Measurements from ENCODE around the gene CBLC.
A peak's percentile ranks its signal among the peaks of the same experiment; 100 is the strongest.
"Not testable (repeated sequence)": the region's sequence is repeated elsewhere in the genome, so short reads cannot be mapped to it uniquely, and the experiment has no call there.

CBLC gene

DNA sequence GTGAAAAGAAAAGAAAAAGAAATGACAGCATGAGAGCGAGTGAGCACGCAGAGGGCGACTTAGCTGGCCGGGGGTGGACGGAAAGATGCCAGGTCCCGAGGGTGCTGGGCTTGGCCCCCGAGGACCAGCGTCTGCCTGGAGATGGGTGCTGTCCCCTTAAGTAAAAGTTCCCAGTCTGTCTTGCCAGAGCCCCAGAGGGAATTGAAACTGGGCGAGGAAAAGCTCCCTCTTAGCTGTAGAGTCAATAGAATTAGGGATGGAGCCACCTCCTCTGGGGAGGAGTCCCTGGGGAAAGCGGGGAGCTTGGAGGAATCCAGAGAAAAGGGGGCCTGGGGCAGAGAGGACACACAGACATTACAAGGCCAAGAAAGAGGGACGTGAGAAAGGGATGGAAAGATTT, 44.5 kb downstream of the CBLC start:
- DNase-seq = no peak

DNA sequence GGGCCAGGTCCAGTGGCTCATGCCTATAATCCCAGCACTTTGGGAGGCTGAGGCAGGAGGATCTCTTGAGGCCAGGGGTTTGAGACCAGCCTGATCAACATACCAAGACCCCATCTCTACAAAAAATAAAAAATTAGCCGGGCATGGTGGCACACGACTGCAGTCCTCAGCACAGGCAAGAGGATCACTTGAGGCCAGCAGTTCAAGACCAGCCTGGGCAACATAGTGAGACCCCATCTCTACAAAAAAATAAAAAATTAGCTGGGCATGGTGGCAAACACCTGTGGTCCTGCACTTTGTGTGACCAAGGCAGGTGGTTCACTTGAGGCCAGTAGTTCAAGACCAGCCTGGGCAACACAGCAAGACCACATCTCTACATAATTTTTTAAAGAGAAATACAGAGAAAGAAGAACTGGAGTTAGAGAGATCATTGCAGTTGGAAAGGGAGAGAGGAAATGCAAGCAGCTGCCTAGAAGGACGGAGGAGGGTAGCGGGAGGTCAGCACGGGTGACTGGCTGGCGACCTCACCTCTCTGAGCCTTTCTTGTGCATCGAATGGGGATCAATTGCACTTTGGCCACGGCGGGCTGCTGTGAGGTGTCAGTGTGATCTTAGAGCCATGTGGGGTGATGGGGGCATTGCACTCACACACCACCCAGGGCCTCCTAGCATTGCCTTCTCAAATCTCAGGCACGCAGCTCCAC, 45.1 kb downstream of the CBLC start:
- no peak for DNase-seq

DNA sequence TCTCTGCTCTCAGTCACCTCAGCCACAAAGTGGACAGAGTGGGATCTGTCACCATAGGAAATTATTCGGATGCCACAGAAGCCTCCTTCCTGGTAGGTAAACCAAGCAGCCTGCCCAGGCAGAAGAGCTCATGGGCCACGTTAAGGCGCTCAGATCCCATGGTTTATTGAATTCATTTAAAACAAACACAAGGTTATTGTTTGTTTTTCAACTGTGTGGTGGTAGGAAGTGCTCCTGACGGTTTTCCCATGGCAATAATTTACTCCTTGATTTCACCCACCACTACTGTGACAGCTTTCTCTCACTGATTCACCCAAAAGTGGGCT, 45.6 kb downstream of the CBLC start:
- no peak for DNase-seq

- DNase-seq = no peak
Observed at GRCh38 chr19:44824761-44825160, 47.1 kb downstream of the CBLC start.

GRCh38 chr19:44832875-44833274, 55.2 kb downstream of the CBLC start:
- DNase-seq = not testable (repeated sequence)

- DNase-seq = not testable (repeated sequence)
Observed at GRCh38 chr19:44834399-44834798, 56.7 kb downstream of the CBLC start.

GRCh38 chr19:44839276-44839675, 61.6 kb downstream of the CBLC start:
- no peak for DNase-seq

DNA sequence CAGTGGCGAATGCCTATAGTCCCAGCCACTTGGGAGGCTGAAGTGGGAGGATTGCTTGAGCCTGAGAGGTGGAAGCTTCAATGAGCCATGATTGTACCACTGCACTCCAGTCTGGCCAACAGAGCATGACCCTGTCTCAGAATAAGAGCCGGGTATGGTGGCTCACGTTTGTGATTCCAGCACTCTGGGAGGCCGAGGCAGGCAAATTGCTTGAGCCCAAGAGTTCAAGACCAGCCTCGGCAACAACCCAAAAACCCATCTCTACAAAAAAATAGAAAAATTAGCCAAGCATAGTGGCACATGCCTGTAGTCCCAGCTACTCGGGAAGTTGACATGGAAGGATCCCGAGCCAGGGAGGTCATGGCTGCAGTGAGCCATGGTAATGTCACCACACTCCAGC, 63.1 kb downstream of the CBLC start:
- DNase-seq = no peak

DNA sequence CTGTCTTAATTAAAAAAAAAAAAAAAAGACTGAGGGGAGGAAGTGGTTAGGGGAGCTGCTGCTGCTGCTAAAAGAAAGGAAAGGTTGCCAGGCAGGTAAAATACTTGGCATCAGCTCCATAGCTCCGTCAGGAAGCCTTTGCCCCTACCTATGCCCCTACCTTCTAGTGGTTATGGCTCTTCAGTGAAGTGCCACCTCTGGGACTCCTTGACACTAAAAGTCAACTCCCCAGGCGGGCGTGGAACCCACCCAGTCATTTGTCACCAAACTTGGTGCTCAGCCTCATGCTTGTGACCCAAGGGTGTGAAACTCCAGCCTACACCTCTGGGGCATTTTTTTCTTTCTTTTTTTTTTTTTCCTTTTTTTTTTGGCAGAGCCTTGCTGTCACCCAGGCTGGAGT, 63.5 kb downstream of the CBLC start:
- no peak for DNase-seq

DNA sequence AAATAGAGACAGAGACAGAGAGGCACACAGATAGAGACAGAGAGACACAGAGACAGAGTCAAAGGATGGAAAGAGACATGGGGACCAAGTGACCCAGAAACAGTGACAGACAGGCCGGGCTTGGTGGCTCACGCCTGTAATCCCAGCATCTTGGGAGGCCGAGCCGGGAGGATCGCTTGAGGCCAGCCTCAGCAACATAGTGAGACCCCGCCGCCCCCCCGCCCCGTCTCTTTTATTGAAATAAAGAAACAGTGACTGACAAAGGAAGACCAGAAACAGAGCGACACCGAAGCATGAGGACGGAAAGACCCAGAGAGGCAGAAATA, 67.6 kb downstream of the CBLC start:
- no peak for DNase-seq

DNA sequence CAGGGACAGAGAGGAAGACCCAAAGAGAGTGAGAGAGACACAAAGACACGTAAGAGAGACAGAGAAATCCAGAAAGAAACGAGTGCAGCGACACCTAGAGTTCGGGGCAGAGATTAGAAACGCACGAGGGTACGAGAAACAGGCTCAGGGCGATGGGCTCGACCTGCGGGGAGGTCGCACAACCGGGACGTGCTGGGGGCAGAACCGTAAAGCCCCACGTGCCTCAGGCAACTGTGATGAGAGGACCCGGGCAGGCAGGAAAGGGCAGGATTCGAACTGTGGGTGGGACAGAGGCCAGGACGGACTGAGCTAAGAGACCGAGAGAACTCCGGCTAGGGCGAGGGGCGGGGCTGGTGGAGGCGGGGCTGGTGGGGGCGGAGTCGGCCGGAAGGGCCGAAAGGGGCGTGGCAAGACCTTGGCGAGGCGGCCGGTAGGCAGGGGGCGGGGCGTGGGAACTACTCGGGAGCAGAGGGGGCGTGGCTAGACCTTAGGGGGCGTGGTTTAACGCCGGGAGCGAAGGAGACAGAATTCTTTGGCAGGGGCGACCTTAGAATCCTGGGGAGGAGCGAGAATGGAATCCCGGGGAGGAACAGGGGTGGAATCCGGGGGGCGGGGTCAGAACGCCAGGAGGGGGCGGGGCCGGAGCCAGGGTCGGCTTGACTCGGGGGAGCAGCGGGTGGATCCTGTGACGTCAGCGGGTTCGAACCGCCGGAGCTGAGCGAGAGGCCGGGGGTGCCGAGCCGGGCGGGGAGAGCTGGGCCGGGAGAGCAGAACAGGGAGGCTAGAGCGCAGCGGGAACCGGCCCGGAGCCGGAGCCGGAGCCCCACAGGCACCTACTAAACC, 68.1 kb downstream of the CBLC start, which contains the start of gene NECTIN2:
TSS of gene NECTIN2 (plus strand) at position 686 of the 843 bp plus-strand sequence. CDS start 229 bp downstream, outside the sequence.
- DNase-seq = peak; percentile 82 to 99

- DNase-seq = no peak
Observed at GRCh38 chr19:44846455-44847143, 68.9 kb downstream of the CBLC start.

DNA sequence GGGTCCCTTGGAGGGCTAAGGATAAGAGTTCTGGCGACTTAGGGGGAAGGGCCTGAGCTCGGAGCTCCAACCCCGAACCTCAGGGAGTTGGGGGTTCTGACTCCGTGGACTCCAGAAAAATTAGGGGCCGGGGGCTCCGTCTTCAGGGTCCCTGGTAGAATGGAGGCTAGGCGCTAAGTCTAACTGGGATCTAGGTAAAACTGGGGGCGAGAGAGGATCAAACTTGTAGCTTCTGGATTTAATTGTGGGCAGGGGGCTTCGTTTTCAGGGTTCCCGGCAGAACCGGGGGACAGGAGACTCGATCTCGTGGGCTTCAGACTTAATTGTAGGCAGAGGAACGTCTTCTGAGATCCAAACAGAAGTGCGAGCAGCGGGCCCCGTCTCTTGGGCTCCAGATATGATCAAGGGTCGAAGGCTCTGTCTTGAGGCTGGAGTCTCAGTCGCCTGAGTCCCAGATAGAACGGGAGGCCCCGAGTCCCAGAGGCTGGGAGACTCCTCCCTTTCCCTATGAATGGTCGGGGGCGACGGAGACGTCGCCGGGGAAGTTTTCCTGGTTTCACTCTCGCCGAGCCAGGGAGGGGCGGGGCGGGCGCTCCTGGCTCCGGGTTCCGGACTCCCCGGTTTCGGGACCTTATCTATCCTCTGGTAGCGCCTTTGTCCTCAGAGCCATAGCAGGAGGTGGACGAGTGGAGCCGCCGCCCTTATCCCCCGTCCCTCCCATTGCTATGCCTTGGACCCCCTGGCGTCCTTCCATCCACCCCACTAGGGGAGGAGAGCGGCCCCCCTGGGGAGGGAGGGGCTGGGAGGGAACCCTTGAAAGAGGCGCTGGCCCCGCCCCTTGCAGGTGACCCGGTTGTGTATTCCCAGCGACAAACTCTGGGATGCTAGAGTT, 69.7 kb downstream of the CBLC start:
- no peak for DNase-seq

DNA sequence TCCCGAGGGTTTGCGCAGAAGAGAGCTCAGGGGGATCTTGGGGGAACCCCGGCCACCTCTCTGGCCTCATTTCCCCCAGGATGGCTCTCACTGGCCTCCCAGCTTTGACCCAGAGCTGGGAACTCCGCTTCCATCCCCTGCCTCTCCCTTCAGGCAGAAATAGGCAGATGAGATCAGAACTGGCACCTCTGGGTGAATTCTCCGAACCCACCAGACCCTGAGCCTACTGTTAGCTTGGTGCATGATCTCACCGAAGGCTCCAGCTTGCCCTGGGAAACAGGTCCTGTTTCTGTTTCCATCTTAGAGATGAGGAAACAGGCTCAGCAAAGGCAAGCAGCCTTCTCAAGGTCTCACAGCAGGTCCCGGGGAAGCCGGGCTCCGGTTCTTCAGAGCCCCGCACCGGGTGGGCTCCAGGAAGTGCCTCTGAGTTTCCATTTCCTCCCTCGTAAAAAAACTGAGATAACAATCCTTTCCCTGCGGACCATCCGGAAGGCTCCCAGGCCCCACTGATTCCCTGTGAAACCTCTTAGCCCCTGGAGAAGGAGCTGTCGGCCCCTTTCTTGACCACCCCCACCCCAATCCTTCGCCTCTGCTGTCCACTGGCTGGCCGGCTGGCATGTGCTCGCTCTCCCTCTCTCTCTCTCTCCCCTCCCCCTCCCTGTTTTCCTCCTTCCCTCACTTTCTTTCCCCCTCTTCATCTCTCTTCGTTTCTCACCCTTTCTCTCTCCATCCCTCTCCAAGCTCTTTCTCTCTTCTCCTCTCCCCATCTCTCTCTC, 70.5 kb downstream of the CBLC start:
- DNase-seq = no peak

- no peak for DNase-seq
Observed at GRCh38 chr19:44848812-44849447, 71.2 kb downstream of the CBLC start.

Measured in bone marrow (tissue), 2 donors.